Duodenal mucosa (tissue), 2 donors: ENCODE data around the gene FURIN.

Experiments used
- H3K27ac ChIP-seq: one replicate; pipeline ENCODE4 v1.7.0; 2013; ENCODE audit warnings: low read depth, low read length
- H3K27me3 ChIP-seq, 2 donors: one replicate each; pipeline ENCODE4 v1.7.0; 2013; ENCODE audit warnings: low read length in 2 of 2, control low read depth in 1 of 2; ENCODE audit not compliant: insufficient read depth in 2 of 2, control insufficient read depth in 1 of 2
- H3K36me3 ChIP-seq, 2 donors: one replicate each; pipeline ENCODE4 v1.7.0; 2013; ENCODE audit warnings: low read length in 2 of 2, control low read depth in 1 of 2; ENCODE audit not compliant: insufficient read depth in 2 of 2, control insufficient read depth in 1 of 2
- H3K4me1 ChIP-seq, 2 donors: one replicate each; pipeline ENCODE4 v1.7.0; 2013; ENCODE audit warnings: low read length in 2 of 2, control low read depth in 1 of 2; ENCODE audit not compliant: insufficient read depth in 2 of 2, control insufficient read depth in 1 of 2
- H3K4me3 ChIP-seq, 2 donors: one replicate each; pipeline ENCODE4 v1.7.0; 2013; ENCODE audit warnings: low read length in 2 of 2, low read depth in 1 of 2
- H3K9ac ChIP-seq, 2 donors: one replicate each; pipeline ENCODE4 v1.7.0; 2013; ENCODE audit warnings: low read length in 2 of 2, low read depth in 1 of 2
- H3K9me3 ChIP-seq, 2 donors: one replicate each; pipeline ENCODE4 v1.7.0; 2013; ENCODE audit warnings: low read length in 2 of 2, control low read depth in 1 of 2; ENCODE audit not compliant: control insufficient read depth in 1 of 2

FURIN gene

DNA sequence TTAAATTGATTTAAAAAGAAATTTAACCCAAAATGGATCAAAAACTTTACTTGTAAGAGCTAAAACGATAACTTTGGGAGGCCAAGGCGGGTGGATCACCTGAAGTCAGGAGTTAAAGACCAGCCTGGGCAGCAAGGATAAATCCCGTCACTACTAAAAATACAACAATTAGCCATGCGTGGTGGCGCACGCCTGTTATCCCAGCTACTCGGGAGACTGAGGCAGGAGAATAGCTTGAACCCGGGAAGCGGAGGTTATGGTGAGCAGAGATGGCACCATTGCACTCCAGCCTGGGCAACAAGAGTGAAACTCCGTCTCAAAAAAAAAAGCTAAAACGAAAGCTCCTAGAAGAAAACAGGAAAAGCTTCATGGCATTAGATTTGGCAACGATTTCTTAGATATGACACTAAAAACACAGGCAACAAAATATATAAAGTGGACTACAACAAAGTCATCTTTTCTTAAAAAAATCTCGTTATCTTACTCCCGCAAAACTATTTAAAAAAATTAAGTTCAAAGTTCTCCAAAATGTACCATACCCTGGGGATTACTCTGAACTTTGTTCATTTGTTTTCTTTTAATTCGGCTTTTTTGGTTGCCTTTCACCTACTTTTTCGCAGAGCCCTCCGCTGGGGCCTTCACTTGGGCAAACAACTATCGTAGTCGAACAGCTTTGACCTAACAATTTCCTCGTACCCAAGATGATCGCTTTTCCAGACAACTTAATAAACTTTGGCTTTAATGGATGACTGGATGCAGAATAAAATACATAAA is 61.0 kb downstream of the FURIN start:
- peaks cover 0 to 3% of the 10 kb centered on the region in 2 donors for H3K36me3 ChIP-seq
- peak overlapping the region; percentile 96 for H3K27ac ChIP-seq
- H3K9ac ChIP-seq: peak overlapping the region; percentile 80 to 91
- H3K4me1 ChIP-seq: peaks cover 25 to 30% of the 10 kb centered on the region in 2 donors
- H3K9me3 ChIP-seq: no peaks in the 10 kb centered on the region
- H3K27me3 ChIP-seq: no peaks in the 10 kb centered on the region
- H3K4me3 ChIP-seq: peak overlapping the region; percentile 75 to 97

DNA sequence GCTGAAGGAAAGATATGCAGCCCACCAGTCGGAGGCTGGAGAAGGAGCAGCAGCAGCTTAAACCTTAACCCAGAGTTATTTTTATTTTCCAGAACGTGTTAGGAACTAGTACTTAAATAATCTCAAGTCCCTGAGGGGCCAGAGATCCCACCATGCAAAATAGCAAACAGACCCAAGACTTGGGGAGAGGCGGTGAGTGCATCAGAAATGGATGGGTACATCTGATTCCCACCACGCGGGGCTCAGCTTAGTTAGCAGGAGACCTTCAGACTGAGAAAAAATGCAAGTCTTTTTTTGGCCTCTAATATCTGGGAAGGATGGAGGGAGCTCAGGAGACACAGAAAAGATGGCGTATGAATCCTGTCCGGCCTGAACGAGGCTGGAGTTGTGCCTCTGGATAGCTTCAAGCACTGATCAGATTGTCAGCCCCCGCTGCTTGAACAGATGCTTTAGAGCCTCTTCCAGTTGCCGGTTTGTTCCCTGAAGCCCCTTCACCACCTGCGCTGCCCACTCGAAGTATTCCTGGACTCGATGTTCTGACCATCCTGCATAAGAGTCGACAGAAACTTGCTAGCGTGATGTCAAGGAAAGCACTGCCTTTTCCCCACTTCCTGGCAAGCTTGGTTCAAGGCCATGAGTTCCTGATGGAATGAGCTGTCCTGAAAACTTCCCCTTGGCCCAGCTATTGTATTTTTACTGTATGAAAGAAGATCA is 62.6 kb downstream of the FURIN start:
- H3K9ac ChIP-seq: peak overlapping the region; percentile 80 to 99
- H3K27ac ChIP-seq: peak overlapping the region; percentile 96
- peak overlapping the region; percentile 75 to 97 for H3K4me3 ChIP-seq
- H3K9me3 ChIP-seq: no peaks in the 10 kb centered on the region
- H3K4me1 ChIP-seq: peaks cover 31 to 41% of the 10 kb centered on the region in 2 donors
- H3K27me3 ChIP-seq: no peaks in the 10 kb centered on the region
- H3K36me3 ChIP-seq: no peaks in the 10 kb centered on the region

DNA sequence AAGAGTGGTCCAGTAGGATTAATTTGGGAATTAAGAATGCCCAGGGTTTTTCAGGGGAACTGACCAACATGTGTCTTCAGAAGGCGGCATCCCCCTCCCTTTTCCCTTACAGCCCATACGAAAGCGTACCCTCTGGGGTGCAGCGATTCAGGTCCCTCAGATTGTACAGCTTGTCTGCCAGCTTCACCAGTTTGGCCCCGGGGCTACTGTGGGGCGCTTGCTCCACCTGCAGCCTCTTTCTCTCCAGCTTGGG is 63.1 kb downstream of the FURIN start:
- Histone ChIP-seq H3K4me1 (peaks cover 36 to 45% of the 10 kb centered on the region in 2 donors), H3K27me3 (no peaks in the 10 kb centered on the region), H3K9me3 (no peaks in the 10 kb centered on the region), H3K4me3 (peak overlapping the region; percentile 75 to 97), H3K27ac (peak overlapping the region; percentile 93), H3K36me3 (peaks cover 0 to 1% of the 10 kb centered on the region in 2 donors), H3K9ac (peak overlapping the region; percentile 72 to 99)

DNA sequence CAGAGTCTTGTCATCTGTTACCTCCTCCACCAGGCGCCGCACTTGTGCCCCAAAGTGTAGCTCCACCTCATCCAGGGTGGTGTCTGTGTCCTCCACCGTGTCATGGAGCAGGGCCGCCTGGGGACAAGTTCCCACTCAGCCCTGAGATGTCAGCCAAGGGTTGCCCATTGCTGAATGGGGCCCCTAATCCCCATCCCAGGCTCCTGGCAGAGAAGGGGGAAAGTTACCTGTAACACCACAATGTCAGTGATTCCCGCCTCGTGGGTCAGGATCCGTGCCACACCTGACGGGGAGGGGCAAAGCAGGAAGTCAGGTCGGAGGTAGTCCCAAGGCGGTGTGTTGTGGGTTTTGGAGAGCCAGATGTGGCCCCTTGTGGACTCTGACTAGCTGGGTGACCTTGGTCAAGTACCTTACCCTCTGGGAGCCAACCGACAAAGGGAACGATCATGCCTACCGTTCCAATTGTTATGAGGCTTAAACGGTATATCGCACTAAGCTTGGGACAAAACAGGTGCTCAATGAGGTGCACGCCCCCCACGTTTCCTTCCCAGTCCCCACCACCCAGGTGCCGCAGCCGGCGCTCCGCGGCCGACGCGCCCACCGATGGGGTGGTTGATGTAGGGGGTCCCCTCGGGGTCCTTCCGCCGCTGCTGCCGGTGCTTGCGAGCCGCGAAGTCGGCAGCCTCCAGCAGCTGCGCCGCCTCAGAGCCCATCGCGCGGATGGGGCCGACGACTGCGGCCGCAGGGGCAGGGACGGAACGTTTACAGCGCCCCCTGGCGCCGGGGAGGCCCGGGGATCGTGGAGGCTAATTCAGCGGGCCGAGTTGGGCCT is 63.7 kb downstream of the FURIN start, which contains the start of gene HDDC3:
HDDC3 (minus strand) TSS at position 722 of the 832 bp plus-strand sequence; CDS start at position 713, 9 bp downstream.
- H3K27ac ChIP-seq: peak within 1 kb of the TSS; percentile 93
- H3K9ac ChIP-seq: peak within 1 kb of the TSS; percentile 72 to 99
- H3K9me3 ChIP-seq: no peaks in the 10 kb centered on the region
- peaks cover 0 to 5% of the 10 kb centered on the region in 2 donors for H3K36me3 ChIP-seq
- no peaks in the 10 kb centered on the region for H3K27me3 ChIP-seq
- H3K4me1 ChIP-seq: peaks cover 39 to 45% of the 10 kb centered on the region in 2 donors
- peak within 1 kb of the TSS; percentile 75 to 97 for H3K4me3 ChIP-seq

DNA sequence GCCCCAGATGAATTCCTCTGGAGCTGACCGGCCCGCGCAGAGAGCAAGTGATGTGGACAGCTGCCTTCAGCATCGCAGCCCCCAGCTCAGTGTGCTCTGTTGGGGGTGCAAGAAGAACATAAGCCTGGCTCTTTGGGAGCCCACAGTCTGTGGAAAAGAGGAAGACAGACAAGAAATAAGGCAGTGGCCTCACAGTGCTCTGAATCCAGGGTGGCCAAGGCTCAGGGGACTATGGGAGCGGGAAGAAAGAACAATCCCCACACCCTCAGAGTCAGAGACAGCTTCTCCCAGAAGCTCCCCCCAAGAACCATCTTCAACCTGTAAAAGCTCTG is 64.2 kb downstream of the FURIN start:
- Histone ChIP-seq H3K36me3 (peaks cover 0 to 5% of the 10 kb centered on the region in 2 donors), H3K9ac (peak overlapping the region; percentile 72 to 99), H3K4me1 (peaks cover 39 to 45% of the 10 kb centered on the region in 2 donors), H3K27ac (no peak overlapping the region), H3K27me3 (no peaks in the 10 kb centered on the region), H3K9me3 (no peaks in the 10 kb centered on the region), H3K4me3 (peak overlapping the region; percentile 75 to 97)
